ENCODE data around the gene GRK6.

GRK6 gene

DNA sequence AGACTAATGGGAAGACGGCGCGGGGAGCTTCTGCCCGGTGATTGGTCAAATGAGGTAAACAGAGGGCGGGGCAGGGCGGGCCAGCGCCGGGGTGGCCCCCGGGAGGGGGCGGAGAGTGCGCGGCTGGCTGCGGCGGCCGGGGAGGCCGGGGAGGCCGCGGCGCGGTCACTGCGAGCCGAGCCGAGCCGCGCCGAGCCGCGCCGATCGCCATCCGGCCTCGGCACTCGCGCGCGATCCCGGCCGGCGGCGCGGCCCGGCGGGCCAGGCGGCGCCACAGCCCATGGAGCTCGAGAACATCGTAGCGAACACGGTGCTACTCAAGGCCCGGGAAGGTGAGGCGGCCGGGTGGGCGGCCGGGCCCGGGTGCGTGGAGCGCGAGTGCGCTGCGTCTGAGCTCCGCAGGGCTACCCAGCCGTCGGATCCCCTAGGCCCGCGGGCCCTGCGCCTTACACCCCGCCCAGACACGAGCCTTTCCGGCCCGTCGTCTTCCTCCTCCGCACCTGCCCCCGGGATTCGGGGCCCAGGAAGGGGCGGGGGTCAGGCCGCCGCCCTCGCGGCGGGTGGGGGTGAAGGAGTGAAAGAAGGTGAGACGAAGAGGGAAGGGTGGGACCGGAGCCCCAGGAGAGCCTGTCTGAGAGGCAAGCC is at the start of gene GRK6:
GRK6 (plus strand) TSS at position 111 of the 645 bp plus-strand sequence; CDS start at position 281, 170 bp downstream.
- DNase-seq: peak; percentile 44

DNA sequence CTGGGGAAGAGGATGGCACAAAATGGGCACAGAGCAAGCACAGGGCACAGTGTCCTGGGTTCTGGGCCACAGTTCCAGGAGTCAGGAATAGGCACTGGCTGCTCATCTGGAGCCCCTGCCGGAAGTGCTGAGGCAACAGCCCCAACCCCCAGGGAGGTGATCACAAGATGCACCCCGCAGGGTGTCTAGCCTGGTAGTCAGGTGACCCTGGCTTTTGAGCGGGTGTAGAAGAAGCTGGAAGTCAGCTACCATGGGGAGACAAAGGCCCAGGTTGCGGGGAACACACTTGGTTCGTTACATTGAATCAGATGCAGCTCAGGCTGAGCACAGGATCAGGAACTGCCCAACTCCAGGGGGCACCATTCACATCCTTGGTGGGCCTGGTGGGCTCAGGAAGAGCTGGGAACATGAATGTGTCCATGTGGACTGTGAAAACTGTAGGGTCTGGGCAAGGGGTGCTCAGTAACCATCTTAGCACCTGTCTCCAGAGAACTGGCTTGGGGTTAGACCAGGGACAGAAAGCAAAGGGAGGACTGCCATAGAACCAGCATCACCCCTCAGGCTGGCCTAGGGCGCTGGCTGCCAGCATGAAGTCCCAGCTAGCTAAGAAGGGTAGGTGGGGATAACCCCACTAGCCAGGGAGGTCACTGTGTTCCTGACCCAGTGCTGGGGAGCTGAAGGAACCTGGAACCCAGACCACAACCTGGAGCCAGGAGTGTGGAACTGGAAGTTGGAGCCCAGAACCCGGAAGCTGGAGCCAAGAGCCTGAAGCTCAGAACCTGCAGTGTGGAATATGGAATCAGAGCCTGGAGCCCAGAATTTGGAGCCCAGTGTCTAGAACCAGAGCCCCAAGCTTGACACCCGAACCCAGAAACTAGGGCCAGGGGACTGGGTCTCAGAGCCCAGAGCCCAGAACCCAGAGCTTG is 48.4 kb upstream of the GRK6 start:
- no peak for DNase-seq

DNA sequence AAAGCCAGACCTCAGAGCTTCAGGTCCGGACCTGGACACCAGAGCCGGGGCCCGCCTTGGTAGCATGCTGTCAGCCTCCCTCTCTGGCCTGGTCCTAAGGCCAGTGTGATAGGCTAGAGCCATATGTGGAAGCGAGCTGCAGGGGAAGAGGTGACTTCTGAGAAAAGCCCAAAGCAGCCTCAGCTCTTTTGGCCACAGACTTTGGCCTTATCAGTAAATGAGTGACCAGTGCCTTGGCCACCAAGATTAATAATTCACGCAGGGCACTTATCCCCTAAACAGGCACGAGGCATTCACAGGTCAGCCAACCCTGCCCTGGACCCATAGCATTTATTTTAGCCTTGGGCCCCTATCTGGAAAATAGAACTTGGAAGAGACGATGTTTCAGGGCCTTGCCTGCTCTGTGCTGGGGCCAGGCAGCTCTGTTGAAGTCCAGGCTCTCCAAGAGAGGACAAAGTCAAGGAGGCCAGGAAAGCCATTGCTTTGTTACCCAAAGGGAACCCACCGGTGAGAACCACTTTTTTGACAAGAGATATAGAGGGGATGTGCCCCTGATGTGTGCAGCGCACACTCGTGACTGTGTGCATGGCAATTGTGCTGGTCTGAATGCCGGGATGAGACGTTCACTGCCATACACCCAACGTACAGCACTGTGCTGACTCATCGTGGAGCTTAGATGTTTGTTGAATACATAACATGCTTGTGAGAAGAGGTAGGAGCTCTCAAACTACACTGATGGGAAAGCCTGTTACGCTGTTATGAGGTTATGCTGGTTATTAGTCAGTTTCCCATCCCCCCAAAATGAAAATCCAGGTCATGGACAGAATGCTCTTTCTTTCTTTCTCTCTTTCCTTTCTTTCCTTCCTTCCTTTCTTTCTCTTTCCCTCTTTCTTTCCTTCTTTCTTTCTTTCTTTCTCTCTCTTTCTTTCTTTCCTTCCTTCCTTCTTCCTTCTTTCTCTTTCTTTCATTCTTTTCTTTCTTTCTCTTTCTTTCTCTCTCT is 47.3 kb upstream of the GRK6 start:
- no peak for DNase-seq

DNA sequence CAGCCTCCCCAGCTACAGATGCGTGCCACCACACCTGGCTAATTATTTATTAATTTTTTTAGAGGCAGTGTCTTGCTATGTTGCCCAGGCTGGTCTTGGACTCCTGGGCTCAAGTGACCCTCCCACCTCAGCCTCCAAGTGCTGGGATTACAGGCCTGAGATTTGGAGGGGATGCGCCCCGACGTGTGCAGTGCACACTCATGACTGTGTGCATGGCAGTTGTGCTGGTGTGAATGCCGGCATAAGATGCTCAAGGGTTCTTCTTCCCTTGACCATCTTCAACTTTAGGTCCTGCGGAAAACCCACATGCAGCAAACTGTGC is 45.7 kb upstream of the GRK6 start:
- DNase-seq: no peak

DNA sequence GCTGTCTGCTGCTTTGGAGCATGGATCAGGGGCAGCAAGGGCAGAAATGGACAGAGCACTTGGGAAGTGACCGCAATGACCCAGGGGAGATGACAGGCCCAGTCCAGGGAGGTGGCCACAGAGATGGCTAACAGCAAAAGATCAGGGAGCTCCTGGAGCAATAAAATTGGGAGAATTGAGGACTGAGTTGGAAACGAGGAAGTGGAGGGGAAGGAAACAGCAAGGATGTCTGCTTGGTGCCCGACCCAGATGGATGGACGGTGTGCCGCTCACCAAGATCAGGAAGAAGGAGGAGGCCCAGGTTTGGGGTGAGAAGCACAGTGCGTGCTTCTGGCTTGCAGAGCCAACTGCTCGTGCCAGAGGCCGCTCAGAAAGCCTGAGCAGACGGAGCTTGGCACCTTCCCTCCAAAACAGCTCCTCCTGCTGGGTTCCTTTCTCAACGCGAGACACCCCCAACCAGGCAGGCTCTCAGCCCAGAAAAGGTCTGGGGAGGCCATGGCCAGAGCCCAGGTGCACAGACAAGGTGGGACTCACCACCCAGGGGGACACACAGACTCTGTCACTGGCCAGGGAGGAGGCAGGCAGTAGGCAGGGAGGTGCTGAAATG is 44.0 kb upstream of the GRK6 start:
- DNase-seq: peak; percentile 57

DNA sequence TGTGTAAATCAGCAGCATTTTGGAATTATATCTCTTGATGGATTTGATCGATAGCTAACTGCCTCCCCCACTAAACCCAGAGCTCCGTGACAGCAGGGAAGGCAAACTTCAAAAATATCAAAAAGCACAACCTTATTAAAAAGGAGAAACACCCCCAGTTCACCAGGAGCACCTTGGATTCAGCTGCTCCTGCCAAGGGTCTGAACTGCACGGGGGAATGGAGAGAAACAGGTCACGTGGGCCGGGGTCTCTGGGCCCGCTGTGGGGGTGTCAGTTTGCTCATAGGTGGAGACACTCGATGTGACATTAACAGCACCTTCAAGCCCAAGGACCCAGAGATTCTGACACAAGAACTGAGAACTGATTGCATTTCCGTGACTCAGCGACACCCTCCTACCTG is 43.3 kb upstream of the GRK6 start:
- DNase-seq: no peak

DNA sequence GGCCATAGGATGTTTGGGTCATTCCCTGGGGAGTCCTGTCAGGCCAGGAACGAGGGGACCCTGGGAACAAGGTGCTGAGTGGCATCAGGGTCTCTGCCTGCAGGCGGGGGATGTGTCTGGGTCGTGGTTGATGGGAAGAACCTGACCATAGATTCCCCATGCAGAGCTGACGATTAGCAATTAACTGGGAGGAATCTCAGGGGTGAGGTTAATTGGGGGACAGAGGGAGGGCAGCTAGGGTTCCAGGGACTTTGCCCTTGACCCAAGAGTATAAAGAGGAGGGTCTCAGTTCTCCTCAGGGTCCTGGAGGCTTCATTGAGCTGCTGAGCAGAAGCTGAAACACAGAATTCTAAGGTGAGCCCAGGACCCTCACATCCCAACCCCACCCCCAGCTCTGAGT is 42.3 kb upstream of the GRK6 start, which contains the start of gene SLC34A1:
SLC34A1 (plus strand) TSS at position 301 of the 400 bp plus-strand sequence. CDS start 1,308 bp downstream, outside the sequence.
- DNase-seq: no peak

DNA sequence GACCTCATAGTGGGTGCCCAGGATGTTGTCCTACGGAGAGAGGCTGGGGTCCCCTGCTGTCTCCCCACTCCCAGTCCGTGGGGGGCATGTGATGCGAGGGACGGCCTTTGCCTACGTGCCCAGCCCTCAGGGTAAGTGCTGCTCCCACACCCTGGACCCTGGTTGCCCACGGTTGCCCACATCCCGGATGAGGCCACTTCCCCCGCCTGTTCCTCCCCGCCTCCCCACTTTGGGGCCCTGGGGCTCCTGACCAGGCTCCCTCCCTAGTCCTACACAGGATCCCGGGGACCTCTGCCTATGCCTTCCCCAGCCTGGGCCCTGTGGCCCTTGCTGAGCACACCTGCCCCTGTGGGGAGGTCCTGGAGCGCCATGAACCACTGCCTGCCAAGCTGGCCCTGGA is 40.8 kb upstream of the GRK6 start:
- DNase-seq: no peak

DNA sequence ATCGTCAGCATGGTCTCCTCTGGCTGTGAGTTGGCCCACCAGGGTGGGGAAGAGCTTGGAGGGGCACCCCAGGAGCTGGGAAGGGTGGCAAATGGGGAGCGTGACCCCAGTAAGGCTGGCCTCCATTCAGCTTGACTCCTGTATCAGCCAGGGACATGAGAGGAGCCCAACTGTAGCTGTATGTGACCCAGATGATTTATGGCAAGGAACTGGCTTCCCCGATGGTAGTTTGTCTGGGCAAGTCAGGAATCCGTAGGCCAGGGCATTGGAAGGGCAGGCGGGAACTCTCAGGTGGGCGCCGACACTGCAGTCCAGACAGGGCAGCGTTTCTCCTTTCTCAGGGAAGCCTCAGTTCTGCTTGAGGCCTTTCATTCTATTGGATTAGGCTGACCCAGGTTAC is 39.9 kb upstream of the GRK6 start:
- no peak for DNase-seq

DNA sequence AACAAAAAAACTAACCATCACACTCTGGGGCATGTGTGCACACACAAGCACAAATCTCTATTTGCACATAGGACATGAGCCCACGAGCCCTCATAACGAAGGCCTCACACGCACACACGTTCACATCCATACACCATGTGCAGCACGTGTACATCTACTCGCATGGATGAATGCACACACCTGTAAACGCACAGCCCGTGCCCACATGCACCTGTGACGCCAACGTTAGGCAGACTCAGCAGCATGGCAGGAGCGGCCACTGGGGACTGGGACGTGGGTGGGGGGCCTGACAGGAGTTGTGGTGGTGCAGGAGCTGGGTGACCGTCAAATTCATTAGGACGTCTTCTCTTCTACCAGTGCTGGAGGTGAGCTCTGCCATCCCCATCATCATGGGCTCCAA is 39.1 kb upstream of the GRK6 start:
- no peak for DNase-seq

DNA sequence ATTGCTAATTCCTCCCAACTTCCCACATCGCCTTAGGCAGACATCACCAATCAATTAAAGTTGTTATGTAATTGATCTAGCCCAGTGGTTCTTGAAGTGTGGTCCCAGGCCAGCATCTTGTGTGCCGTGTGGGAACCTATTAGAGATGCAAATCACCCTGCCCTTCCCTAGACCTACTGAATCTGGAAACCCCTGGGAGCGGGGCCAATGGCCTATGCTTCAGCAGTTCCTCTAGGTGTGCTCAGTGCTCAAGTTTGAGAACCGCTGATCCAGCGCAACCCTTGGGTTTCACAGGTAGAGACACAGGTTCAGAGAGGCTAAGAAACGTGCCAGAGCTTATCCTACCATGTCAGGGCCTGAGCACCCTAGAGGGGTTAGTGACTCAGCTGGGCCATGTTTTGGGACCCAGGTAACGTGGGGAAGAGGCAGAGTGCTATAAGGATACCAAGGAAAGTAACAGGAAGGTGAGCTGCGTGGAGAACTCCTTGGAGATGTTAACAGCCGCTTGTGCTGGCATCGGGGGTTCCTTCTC is 37.9 kb upstream of the GRK6 start:
- DNase-seq: no peak

DNA sequence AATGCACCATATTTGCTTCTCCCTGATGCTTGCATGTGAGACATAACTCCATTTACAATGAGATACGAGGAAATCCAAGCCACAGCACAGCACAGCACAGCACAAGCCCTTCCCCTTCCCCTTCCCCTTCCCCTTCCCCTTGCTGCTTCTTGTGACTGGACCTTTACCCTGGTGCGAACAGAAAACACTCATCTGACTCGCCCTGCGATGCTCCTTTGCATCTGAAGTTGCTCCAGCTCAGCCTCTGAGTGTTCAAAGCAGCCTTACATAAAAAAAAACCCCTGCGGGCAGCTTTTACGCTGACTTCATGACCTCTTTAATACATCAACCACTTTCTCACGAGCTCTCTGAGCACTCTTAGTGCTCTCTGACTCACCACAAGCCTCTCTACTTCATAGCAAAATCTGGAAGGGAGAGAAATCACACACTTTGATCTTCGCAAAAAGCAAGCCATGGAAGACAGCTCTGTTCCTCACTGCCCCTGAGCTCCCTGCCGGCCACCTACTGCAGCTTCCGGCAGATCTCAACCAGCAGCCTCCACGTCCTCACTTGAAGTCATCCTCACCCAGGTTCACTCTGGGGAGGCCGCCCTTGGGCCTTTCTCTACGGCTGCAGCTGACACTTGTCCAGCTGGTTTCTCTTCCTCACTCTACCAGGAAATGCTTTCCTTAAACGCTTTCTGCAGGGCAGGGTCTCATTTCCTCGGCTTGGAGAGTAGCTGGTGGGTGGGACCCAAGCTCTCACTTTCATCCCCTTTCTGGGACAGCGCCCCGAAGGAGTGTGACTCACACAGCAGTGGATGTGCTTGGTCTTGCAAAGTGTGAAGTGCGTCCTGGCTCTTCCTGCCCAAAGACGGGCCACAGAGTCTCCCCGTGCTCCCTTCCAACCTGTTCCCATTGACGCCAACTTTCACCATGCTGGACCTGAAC is 37.0 kb upstream of the GRK6 start:
- no peak for DNase-seq

DNA sequence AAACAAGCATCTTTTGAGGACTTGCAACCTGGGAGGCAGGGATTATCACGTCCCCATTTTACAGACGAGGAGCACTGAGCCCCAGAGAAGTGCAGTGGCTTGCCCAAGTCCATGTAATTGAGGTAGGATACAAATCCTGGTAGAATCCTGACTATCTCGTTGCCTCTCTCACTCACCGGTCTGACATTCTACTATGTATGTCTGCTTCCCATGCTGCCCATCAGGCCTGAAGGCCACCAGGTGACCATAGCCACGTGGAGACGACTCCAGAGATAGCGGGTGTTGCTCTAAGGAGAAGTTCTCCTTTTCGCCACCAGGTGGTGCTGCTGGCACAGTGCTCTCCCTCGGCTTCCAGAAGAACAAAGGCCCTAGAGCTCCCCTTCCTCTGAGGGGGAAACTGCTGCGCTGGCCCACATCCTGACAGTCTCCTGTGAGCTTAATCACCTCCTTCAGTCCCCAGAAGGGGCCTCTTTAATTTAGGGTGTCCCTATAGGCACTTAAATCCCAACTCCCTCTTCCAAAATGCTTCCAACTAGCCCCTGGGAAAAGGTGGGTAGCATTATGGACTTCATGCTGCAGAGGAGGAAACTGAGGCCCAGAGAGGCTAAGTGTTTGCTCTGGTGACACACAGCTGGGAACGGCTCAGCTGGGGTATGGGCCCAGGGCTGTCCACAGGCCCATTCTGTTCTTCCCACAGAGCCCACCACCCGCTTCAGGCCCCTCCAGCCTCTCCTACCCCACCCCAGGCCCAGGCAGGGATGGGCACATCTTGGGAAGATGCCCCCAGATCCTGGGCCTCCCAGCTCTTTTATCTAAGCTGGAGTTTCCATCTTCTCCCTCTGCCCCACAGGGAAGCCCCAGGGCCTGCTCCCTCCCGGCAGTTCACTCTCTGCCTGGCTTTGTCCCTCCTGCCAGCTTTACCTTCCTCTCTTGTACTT is 35.8 kb upstream of the GRK6 start:
- peak; percentile 81 for DNase-seq

DNA sequence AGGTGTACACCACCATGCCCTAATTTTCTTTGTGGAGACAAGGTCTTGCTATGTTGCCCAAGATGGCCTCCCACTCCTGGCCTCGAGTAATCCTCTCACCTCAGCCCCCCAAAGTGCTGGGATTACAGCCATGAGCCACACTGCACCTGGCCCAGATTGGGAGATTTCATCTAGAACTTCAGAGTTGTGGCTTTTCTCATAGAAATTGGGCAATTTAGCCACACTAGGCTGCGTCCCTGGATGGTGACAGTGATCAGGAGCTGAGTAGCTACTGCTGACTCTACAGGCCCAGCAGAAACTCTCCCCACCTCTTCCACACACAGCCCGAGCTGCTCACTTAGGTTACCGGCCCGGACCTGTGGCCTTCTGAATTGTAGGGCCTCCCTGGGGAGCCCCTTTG is 33.7 kb upstream of the GRK6 start:
- no peak for DNase-seq

DNA sequence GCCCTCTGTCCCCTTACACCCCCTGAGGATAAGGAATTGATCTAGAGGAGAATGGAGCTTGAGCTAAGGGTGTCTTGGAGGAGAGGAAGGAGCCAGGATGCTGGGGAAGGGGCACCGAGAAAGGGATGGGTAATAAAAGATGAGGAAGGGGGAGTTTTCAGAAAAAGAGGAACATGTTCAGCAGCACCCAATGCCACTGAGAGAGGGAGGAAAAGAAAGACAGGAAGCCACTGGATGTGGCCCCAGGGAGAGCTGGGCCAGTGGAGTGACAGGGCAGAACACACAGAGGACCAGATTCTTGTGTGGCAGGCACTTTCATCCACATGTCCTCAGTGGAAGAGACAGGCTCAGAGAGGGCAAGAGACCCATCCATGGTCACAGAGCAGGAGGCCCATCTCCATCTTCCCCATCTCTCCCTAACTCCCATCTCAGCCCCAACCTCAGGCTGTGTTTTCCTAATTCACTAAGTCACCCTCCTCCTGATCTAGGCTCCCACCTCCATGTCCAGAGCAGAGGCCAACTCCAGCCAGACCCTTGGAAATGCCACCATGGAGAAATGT is 33.2 kb upstream of the GRK6 start:
- DNase-seq: no peak

DNA sequence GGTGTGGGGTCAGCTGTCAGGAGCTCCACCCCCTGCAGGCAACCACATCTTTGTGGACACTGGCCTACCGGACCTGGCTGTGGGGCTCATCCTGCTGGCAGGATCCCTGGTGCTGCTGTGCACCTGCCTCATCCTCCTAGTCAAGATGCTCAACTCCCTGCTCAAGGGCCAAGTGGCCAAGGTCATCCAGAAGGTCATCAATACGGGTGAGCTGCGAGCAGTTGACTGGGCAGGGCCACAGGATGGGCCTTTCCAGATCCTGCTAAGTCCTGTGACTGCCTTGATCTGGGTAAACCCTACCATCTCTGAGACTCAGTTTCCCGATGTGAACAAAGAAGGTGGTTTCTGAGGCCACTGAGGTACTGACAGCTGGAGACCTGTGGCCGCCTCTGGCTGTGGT is 32.5 kb upstream of the GRK6 start:
- DNase-seq: no peak

DNA sequence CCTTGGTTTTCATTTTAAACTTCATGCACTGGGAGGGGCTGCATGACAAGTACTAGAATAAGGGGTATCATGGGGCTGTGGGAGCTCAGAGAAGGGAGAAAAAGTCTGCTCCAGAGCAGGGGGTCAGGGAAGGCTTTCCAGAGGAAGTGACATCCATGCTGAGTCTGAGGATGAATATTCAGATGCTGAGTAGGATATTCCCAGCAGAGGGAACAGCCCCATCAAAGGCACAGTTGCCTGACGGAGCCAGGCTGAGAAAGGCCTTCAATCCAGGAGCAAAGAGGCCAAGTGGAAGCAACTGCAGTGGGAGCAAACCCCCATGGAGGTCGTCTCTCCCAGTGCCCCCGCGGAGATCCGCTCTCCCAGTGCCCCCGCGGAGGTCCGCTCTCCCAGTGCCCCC is 30.4 kb upstream of the GRK6 start:
- no peak for DNase-seq

DNA sequence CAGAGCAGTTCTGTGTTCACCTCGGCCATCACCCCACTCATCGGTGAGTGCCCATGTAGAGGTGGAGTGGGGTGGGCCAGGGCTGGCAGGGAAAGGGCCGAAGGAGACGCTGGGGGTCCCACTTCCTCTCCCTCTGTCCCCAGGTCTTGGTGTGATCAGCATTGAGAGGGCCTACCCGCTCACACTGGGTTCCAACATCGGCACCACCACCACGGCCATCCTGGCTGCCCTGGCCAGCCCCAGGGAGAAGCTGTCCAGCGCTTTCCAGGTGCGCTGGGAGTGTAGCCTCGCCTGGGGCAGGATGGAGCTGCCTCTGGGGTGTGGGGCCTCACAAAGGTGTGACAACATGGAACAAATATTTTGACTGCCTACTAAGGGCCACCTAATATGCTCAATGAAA is 29.7 kb upstream of the GRK6 start:
- DNase-seq: no peak

DNA sequence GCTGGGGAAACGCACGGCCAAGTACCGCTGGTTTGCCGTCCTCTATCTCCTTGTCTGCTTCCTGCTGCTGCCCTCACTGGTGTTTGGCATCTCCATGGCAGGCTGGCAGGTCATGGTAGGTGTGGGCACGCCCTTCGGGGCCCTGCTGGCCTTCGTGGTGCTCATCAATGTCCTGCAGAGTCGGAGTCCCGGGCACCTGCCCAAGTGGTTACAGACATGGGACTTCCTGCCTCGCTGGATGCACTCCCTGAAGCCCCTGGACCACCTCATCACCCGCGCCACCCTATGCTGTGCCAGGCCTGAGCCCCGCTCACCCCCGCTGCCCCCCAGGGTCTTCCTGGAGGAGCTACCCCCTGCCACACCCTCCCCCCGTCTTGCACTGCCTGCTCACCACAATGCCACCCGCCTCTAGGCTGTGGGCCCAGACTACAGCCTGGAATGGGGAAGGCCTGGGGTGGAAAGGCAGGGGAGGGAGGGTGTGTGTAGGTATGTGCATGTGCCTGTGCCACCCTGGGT is 28.5 kb upstream of the GRK6 start:
- DNase-seq: no peak

Data from COR-L47 (cell line).